Activated T-helper 1 cell treated with Interleukin-2 at 50 U/mL for 16 hours (primary cell): ENCODE measurements around the gene LIPE.
"Not testable (repeated sequence)": the region's sequence is repeated elsewhere in the genome, so short reads cannot be mapped to it uniquely, and the experiment has no call there.

Experiments used
- DNase-seq: peaks from one replicate; pipeline ENCODE4 v3.0.0-alpha.2; 2020; ENCODE audit warnings: low read depth

The LIPE gene

DNA sequence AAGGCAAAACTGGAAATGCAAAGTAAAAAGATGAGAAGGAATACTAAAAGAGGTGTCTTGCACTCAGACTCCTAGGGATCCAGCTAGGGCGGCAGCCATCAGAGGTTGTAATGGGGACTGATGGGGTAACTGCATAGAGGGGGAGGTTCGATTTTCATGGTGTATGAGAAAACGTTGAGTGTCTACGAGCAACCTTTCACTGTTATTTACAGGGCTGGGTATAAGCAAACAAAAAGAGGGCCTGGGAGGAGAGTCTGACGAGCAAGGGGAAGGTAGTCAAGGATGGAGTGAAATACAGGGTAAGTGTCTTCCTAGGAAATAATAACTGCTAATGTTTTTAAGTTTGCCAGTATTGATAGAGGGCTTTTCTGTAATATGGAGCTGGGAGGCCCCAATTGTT, 21.1 kb upstream of the LIPE start:
- DNase-seq, result not testable (repeated sequence)

DNA sequence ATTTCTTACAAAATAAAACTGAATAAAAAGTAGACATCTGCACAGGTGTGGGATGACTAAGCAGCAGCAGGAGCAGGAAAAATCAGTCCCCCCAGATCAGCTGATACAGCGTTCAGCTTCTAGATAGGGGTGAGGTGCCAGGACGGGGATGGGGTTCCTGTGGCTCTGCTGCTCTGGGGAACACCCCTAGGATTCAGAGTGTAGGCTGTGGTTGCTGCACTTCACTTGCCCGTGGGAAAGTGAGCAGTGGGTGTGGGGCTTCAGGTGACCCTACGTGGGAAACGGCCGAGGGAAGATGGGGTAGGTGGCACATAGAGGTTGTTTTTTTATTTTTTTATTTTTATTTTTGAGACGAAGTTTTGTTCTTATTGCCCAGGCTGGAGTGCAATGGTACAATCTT, 18.8 kb upstream of the LIPE start:
- DNase-seq, result no peak

DNA sequence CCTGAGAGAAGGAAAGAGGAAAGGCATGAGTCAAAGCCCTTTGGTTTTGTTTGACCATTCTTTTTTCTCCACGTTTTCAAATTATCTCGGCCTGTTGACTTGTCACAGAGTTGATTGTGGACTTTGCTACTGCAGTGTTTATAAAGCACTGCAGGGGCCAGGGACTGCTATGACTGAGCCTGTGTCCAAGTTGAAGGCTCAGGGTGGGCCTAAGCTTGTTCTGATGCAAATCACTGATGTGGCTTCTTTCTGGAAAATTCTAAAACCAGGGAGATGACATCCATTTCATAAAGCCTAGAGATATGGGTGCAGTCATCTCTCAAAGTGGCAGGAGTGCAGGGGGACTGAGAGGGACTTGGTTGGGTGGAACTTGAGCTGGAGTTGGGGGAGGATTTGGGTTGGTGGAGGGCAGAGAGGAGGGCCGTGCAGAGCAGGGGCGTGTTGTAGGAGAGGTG, 16.8 kb upstream of the LIPE start:
- no peak for DNase-seq

DNA sequence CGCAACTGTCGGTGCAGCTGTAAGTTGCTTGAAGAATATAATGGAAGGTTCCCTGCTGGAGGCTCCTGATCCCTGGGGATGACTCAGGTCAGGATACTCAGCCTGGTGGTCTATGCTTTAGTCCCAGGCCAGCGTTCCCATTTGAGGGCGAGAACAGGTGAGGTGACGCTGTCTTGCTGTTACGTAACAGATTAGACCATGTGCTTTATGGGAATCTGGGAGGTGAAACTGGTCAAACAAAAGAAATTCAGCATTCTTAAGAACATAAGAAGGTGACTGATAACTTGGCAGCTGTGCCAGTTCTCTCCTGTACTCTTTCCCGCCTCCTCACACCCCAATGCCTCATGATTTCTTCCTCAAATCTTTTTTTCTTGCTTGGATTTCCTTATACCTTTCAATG, 15.6 kb upstream of the LIPE start, which contains the start of gene CXCL17:
Gene CXCL17 (minus strand): TSS at position 114 of the 400 bp plus-strand sequence. CDS start 114 bp downstream, outside the sequence.
- no peak for DNase-seq

DNA sequence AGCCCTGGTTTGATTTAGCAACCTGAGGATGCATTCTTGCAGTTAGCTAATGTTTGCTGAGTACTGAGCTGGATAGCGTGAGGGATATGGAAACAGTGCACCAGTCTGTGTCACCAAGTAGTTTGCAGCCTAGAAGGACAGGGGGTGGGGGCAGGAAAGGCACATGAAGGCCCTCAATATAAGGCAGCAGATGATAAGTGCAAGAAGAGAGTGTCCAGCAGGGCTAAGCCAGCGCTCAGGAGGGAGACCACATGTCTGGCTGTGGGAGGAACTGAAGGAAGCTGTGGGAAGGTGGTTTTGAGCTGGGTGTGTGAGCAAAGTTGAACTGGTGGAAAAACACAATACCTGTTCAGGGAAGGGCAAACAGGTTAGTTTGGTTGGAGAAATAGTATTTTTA, 13.9 kb upstream of the LIPE start:
- DNase-seq, result no peak

DNA sequence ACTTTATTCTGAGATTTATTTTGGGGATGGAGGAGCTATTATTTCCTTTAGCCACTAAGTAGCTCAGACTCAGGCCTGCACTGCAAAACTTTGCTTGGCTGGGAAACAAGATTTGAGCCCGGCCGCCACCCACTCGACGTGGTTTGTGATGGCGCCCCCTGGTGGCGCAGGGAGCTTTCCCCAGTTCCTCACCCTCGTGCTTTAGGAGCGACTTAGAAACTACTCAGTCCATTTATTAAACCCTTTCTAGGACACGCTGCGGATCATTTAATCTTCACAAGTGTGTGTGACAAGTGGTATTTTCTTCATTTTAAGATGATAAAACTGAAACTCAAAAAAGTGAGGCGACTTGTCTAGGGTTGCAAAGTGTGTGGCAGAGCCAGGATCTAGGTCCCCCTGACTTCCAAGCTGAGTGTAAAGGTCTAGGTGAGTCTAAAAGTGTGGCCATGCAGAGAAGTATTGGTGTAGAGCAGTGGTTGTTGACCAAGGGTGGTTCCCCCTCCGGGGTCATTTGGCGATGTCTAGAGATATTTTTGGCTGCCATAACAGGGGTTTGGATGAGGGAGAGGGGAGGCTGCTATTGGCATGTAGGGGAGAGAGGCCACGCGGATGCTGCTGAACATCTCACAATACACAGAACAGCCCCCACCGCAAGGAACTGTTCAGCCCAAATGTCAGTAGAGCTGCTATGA, 13.3 kb upstream of the LIPE start:
- DNase-seq, result peak; percentile 67

DNA sequence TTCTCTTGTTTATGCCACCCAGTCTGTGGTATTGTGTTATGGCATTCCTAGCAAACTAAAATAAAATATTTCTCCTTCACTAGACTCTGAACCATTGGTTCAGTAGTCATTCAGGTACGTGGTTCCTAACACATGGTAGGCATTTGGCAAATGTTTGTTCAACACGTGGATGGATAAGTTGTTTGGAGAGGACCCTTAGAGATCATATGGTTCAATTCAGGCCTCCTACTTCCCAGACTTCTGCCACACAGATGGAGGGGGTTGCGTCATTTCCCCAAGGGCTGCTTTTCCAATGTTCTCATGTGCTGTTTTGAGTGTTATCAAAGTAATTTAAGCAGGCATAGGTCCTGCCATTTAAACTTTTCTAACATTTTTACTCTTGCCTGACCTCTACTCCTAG, 8.8 kb upstream of the LIPE start:
- DNase-seq, result no peak

DNA sequence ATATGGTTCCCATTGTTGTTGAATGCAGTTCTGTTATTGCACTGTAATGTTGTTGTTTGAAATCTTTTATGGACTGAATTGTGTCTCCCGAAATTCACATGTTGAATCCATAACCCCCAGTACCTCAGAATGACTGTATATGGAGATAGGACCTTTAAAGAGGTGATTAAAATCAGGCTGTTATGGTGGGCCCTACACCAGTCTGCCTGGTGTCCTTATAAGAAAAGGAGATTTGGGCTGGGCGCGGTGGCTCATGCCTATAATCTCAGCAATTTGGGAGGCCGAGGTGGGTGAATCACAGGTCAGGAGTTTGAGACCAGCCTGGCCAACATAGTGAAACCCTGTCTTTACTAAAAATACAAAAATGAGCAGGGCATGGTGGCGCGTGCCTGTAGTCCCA, 8.1 kb upstream of the LIPE start:
- DNase-seq, result no peak

DNA sequence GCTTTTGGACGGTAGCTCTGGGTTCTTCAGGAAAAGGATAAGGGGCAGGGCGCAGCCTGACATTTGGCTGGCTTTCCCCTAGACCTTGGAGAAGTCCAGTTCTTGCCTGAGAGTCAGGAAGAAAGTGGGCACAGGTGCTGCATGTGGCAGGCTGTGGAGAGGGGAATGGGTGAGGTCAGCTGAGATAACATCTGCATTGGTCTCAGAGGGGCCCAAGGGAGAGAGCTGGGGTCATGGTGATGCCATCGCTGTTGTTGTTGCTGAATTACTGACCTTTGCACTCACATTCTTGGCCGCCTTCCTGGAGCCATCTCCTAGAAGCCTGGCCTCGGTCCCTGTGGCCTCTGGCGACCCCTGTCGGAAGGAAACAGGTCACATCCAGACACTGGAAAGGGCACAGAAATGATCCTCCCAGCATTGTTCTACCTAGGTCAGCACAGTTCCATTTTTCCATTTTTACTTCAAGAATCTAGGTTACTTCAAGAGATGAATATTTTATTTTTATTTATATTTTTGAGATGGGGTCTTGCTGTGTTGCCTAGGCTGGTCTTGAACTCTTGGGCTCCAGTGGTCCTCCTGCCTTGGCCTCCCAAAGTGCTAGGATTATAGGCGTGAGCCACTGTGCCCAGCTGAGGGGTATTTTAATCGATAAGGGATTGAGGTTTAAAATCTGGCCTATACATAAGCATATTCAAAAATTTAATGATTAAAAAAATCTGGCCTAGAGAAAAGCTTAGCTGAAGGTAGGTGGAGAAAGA, 6.5 kb upstream of the LIPE start:
- DNase-seq, result peak; percentile 43

DNA sequence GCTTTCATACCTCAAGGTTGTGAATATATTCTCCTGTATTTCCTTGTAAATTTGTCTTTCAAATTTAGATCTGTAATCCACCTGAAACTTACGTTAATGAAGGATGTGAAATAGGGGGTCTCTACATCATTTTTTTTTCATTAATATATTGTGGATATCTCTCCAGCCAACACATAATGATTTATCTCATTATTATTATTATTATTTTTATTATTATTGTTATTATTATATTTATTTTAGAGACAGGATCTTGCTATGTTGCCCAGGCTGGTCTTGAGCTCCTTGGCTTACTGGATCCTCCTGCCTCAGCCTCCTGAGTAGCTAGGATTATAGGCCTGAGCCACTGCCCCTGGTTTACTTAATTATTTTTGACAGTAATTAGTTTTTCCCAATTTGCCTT, 4.3 kb upstream of the LIPE start:
- no peak for DNase-seq

DNA sequence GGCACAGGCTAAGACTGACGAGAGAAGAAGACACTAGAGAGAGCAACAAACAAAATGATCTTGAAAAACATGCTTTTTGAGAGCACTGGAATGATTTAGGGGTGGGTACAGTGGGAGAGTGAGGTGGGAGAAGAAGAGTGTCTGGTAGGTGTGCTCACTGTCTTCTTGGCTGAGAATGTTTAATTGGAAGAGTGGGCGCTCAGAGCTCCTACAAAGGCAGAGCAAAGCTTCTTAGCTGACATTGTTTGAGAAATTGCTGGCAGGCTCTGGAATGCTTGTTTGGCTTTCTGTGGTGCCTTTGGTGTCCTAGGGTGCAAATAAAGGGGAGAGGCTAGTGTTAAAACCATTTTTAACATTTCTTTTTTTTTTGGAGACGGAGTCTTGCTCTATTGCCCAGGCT, 1.5 kb upstream of the LIPE start:
- no peak for DNase-seq

DNA sequence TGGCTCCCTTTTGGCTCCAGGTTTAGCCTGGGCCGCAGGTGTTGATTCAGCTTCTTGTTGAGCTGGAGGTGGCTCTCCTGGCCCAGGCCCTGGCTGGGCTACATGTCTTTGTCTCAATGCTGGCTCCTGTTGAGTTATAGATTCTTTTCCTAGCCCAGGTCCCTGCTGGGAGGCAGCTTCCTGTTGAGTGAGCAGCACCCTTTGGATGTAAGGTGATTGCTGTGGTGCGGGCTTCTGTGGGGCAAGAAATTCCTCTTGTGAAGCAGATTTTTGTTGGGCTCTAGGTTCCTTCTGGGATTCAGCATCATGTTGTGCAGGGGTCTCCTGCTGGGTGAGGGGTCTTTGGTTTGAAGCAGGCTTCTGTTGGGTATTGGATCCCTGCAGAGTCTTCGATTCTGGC, 545 bp downstream of the LIPE start:
- no peak for DNase-seq

DNA sequence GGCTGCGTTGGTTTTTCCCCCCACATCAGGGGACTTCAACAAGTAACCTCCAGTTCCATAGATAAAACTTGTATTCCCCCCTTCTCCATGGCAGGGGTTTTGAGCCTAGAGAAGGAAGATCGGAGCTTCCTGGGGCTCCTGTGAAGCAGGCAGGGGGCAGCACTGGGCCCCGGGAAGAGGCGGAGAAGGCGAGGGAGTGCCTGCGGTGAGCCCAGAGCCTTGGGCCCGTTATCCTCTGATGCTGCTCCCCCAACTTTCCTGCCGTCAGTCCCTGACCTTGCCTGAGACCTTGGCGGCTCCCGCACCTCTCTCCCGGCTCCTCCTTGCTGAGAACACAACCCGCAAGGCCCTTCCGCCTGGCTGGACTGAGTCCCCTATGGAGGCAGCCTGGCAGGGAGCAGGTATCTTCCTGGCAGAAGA, 2.5 kb downstream of the LIPE start:
- DNase-seq, result no peak

DNA sequence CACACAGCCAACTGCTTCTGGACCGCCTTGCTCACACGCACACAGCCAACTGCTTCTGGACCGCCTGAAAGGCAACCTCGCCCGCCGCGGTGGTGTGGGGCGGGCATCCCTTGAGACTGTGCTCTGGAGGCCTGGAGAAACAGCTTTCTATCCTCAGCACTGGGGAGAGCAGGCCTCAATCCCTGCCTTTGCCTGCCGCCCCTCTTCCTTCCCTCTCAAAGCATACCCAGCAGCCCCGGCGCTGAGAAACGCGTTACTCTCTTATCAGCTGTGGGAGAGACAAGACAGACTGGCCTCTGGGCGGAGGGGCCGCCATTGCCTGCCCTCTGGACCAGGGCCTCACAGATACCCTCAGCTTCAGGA, 2.9 kb downstream of the LIPE start:
- no peak for DNase-seq

DNA sequence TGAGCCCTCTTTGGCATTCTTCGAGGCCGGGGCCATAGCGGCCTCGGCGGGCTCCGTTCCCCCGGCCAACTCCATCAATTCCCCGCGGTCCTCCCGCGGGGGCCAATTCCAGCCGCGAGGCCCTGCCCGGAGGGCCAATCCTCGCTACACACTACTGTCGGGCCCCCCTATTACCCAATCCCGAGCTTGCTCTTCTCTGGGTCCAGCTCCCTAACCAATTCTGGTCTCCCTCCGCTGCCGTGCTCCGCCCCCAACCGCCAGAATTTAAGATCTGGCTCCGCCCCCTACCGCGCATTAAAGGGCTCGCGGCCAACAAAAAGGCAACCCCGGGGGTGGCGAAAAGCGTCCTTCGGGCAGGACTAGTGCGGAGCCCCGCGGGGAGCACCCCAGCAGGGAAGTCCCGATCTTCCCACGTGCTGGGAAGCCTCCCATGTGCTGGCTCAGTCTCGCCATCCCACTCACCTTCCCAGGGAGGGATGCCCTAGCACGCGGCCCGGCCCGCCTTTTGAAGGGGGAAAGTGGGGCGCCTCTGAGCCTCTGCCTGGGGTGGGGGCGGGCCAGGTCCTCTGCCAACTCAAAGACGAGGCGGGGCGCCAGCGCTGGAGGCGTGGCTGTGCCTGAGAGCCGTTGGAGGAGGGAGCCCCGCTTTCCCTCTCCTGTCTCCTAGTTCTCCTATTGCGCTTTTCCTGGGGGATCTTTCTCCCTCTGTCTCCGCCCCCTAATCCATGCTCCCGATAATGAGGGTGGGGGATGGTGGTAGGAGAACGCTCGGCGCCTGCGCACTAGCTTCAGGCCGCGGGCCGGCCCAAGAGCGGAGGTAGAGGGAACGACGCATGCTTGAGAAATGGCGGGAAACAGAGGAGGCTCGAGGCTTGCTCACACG, 3.5 kb downstream of the LIPE start:
- peak; percentile 88 for DNase-seq

DNA sequence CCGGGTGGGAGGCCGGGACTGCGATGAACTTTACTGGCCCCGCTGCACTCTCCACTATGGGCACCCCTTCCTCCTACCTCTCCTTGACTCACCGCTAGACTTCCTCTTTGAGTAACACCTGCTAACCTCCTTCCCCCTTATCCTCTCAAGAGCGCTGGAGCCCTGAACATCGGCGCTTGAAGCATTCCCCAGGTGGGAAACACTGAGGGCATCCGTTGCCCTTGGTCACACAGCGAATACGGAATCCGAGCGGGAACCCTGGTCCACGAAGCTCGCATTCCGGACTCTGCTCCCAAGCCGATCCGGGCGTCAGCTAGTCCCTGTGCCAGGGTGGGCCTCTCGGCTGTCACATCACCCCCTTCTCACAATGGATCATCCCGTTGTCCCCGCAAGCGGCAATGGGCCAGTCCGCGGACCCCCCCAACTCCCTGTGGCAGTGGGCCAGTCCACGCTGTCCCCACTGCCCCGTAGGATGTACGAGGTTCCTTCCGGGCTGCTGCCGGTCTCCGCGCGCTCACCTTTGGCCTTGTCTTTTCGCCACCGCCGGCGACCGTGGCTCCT, 4.2 kb downstream of the LIPE start:
- DNase-seq, result peak; percentile 44

DNA sequence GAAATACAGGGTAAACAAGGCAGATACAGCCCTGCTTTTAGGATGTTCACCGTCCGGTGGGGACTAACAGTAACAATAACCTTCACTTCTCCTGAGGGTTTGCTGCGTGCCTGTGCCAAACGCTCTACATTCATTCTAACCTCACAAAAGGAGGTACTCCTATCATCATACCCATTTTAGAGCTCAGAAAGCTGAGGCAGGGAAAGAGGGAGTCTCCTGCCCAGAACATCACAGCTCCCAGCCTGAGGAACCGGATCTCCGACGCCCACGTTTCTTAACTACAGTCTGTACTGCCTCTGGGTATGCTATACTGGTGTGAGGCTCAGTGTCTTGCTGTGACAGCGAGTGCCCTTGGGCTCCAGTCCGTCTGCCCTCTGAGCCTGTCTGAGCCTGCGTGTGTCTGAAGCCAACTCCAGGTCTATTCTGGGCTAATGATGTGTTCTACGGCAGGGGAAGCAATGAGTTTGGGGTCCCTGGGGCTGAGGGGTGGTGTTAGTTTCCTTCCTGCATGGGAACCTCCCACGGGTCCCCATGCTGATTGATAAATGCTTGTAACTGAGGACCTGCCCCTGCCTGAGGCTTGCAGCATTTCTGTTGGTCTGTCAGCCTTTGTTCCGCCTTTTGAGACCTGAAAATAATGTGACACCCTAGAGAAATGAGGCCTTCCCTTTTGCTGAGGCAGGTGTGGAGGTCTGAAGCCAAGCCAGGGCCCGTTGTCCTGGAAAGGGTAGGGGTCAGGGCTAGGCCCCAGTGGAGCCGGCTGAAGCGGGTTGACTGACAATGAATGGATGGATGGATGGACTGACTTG, 4.9 kb downstream of the LIPE start:
- DNase-seq, result no peak

DNA sequence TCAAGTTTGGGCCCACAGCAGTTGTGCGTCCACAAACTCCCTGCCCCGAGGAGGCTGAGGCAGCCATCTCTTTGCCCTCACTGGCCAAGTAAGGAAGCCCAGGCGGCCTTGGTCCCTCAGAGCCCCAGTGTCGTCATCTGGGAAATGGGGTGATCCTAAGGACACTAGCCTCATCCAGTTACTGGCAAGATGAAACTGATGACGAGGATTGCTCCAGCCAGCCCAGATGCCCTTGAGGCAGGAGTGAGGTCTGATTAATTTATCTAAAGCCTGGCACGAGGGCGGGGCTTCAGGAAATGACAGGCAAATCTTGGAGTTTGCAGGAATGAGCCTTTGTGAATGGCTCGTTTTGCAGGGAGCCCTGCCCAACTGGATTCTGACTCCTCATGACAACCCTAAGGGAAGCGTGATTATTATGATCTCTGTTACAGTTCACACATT, 5.6 kb downstream of the LIPE start:
- DNase-seq, result no peak

DNA sequence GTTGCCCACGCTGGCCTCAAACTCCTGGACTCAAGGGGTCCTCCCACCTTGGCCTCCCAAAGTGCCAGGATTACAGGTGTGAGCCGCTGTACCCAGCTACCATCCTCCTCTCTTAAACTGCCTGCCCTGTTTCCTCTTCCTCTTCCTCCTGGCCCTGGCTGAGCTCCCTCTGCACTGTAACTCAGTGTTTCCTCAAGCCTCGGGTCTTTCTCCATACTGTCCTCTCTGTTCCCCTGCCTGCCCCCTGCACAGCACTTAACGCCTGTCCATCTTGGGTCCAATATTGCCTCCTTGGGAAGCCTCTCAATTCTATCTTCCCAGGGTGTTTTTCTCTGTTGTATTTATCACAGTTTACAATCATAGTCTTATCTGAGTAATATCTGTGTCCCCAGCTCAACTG, 6.1 kb downstream of the LIPE start:
- no peak for DNase-seq

DNA sequence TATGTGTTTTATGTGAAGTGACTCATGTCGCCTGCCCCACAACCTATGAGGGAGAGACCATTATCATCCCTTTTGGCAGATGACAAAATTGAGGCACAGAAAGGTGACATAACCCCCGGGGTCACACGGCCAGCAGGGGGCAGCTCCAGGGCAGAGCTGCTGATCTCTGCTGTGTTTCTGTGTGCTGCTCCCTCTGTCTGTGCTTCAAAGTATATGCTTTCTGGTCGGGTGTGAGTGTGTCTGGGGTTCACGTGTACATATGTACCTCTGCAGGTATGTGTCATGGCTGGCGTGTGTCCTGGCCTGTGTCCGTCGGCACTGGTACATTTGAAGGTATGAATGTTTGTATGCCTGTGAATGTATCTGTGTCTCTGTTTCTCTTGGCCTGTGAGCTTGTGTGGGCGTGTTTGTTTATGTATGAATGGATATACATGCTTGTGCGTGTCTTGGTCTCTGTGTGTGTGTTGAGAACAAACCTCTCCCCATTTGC, 7.1 kb downstream of the LIPE start:
- DNase-seq, result peak; percentile 58

DNA sequence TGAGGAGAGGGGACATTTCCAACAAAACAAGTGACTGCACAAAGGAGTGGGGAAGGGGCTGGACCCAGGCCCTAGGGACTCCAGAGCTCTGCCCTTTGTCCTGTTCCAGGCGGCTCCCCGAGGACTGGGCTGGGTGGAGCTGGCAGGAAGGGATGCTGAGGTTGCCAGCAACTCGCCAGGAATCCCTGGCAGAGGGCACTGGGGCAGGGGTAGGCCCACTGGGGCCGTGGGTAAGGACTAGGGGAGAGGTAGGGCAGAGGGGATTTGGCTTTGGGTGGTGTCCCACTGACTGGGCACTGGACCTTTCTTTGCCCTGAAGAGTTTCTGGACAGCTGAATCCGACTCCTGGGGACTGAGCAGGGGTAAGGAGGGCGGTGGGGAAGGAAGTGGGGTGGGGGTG, 7.9 kb downstream of the LIPE start:
- DNase-seq, result no peak
